ENCODE data around the gene CYRIA.

CYRIA gene

DNA sequence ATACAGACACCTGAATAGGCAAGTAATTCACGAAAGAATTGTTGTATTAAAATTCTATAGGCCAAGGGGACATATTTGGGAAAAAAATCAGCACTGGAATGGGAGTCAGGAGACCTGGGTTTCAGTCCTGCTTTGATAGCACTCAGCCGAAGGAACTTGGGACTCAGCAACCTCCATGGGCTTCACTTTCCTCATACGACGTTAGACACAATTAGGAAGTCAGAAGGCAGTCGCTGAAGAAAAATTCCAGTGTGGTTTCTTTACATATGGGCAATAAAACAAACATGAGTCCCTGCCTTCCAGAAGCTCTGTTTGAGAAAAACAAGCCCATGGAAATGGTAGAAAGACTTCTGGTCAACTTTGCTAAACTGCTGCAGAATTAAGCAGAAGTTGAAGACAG is 15.1 kb upstream of the CYRIA start:
- TF ChIP-seq CTCF (conservative IDR thresholded peaks at IDR 0.05), result no peak
- no peak for TF ChIP-seq ZFX (IDR thresholded peaks at IDR 0.05)
- no peak overlapping the region for H3K27ac ChIP-seq

DNA sequence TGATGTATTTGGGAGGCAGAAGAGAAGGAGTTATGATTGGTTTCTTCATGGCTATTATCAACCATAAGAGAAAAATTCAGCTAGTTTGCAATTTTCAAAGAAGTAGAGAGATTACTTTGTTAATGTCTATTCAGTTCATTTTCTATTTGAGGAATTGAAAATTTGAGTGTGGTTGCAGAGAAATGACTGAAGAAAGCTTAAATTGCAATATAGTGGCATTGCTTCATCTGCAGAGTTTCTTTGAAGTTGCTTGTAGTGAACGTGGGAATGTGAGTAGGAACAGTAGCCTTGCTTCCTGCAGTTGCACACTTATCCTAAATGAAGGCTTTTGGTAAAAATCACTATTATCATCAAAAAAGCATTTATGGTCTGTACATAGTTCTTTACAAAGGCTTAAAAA is 14.7 kb upstream of the CYRIA start:
- H3K27ac ChIP-seq, result no peak overlapping the region
- TF ChIP-seq CTCF (conservative IDR thresholded peaks at IDR 0.05), result no peak
- TF ChIP-seq ZFX (IDR thresholded peaks at IDR 0.05), result no peak

GRCh38 chr2:16678964-16679363 is 13.3 kb upstream of the CYRIA start:
- TF ChIP-seq ZFX (IDR thresholded peaks at IDR 0.05) (no peak), CTCF (conservative IDR thresholded peaks at IDR 0.05) (no peak)
- no peak overlapping the region for H3K27ac ChIP-seq

GRCh38 chr2:16677875-16678274 is 12.2 kb upstream of the CYRIA start:
- TF ChIP-seq CTCF (conservative IDR thresholded peaks at IDR 0.05) (no peak), ZFX (IDR thresholded peaks at IDR 0.05) (no peak)

DNA sequence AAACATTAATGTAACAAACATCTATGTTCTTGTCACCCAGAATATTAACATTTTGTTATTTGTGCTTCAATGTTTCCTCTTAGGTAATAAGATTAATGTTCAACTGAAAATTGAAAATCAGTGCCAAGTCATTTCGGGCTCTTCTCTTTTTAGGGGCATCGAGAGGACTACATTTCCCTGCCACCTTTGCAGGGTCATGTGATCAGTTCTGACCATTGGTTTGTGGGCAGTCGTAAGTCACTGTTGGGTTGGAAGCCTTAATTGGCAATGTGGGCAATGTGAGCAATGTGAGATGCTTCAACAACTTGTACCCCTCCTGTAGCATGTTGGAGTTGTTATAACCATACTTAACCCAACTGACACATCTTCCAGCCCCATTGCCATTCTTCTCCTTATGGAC is 10.1 kb upstream of the CYRIA start:
- TF ChIP-seq CTCF (conservative IDR thresholded peaks at IDR 0.05), result no peak
- TF ChIP-seq ZFX (IDR thresholded peaks at IDR 0.05), result no peak

More at GRCh38 chr2:16677875-16678274, 12.2 kb upstream of the CYRIA start:
- no peak overlapping the region for H3K27ac ChIP-seq

DNA sequence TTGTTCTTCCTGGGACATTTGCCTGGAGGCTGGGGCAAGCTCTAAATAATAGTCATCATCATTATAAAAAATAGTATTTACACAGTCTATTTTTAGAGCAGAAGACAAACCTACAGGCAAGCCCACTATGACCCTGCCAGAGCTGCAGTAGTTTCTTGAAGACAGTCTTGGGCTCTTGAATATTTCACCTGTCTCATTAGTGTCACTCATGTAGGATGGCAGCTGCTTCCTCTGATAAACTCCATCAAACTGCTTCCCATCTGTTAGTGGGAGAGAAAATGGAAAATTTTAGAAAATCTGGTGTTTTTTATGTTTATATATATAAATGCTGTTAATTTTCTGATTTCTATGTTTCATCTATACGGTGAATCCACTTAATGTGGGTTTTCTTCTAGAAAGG is 8.5 kb upstream of the CYRIA start:
- H3K27ac ChIP-seq, result no peak overlapping the region
- TF ChIP-seq ZFX (IDR thresholded peaks at IDR 0.05) (no peak), CTCF (conservative IDR thresholded peaks at IDR 0.05) (no peak)

More for the DNA sequence above, 10.1 kb upstream of the CYRIA start:
- H3K27ac ChIP-seq, result no peak overlapping the region

DNA sequence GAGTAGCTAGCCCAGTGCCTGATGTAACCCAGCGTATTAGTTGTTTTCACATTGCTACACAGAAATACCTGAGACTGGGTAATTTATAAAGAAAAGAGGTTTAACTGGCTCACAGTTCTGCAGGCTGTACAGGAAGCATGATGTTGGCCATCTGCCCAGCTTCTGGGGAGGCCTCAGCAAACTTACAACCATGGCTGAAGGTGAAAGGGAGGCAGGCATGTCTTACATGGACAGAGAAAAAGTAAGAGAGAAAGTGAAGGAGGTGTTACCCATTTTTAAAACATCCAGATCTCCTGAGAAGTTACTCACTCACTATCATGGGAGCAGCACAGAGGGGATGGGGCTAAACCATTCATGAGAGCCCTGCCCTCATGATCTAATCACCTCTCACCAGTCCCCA is 6.1 kb upstream of the CYRIA start:
- H3K27ac ChIP-seq, result no peak overlapping the region
- TF ChIP-seq ZFX (IDR thresholded peaks at IDR 0.05) (no peak), CTCF (conservative IDR thresholded peaks at IDR 0.05) (no peak)

Data from C4-2B (cell line).